Prostate gland (tissue), 2 donors: ENCODE measurements around the gene TESK2. TPM values are rescaled to one million over a fixed set of nuclear protein-coding genes. Genes with fewer than 3 reads are reported as not detected.
A peak's percentile ranks its signal among the peaks of the same experiment; 100 is the strongest.

Source experiments
- DNase-seq: peaks from one replicate; pipeline ENCODE4 v3.0.0-alpha.2; 2019; ENCODE audit warnings: low spot score
- H3K27ac ChIP-seq, 2 donors: fragments of 200-600 bp; sonication (generic); 2 replicates each; pipeline ENCODE4 v1.5.1; 2017 to 2019
- H3K27me3 ChIP-seq: fragments of 200-600 bp; sonication (generic); replicated peaks from 2 replicates; pipeline ENCODE4 v1.5.1; 2019; ENCODE audit not compliant: insufficient read depth
- H3K36me3 ChIP-seq, 2 donors: fragments of 200-600 bp; sonication (generic); 1 replicate in 1 of 2; 2 replicates in 1 of 2; pipeline versions ENCODE4 v1.5.1 to v1.8.1; 2017 to 2019
- H3K4me1 ChIP-seq: fragments of 200-600 bp; sonication (generic); replicated peaks from 2 replicates; pipeline ENCODE4 v1.5.1; 2019
- H3K4me3 ChIP-seq, 2 donors: fragments of 200-600 bp; sonication (generic); 2 replicates each; pipeline ENCODE4 v1.5.1; 2017 to 2019
- H3K9me3 ChIP-seq: fragments of 200-600 bp; sonication (generic); 2 replicates; pipeline ENCODE4 v1.5.1; 2017
- CTCF ChIP-seq, 4 experiments: fragments of 200-600 bp in 2 of 4; fragments of 450-650 bp in 2 of 4; sonication (generic) in 2 of 4; IDR thresholded peaks; 1 replicate in 3 of 4; 2 replicates in 1 of 4; pipeline ENCODE4 v1.5.1; 2016 to 2019; ENCODE audit warnings: antibody characterized with exemption in 4 of 4, mild to moderate bottlenecking in 2 of 4, moderate library complexity in 2 of 4
- POLR2A ChIP-seq: fragments of 450-650 bp; IDR thresholded peaks from one replicate; pipeline ENCODE4 v1.6.1; 2016; ENCODE audit warnings: antibody characterized with exemption, mild to moderate bottlenecking
- POLR2AphosphoS5 ChIP-seq: sonication (generic); formaldehyde crosslinking; IDR thresholded peaks from one replicate; pipeline ENCODE4 v1.6.1; 2017; ENCODE audit warnings: antibody characterized with exemption
- WGBS: methylation state at CpG from one replicate; pipeline ENCODE4 v1.1.5; 2018; 5-methylcytosine and 5-hydroxymethylcytosine counted together
- intact Hi-C: fragments of 100-400 bp; cut with DNase I; formaldehyde crosslinking; loops from one replicate; pipeline ENCODE4 v1.14.2; 2022
- total RNA-seq, 2 donors: library from RNA; depleted of rRNA; stranded (reverse); fragments of >200 nt; gene quantifications; one replicate each; pipeline ENCODE4 v1.1.0, GENCODE V29; 2016

The TESK2 gene
- total RNA-seq, 2 donors from 2014 or later, result 21.4 to 26.4 TPM

DNA sequence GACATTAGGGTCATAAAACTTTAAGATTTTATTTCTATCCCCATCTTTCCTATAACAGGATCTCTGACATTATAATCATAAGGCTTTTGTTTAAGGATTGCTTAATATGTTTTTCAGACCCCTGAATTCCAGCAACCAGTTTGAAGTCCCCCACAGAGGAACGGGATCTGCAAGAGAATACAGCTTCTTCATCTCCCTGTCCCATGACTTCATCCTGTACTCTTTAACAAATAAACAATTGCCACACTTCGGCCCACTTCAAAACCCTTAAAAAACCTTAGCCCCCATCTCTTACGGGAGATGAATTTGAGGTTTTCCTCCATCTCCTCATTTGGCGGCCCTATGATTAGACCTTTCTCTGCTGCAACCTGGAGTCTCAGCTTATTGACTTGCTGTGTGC, 35.8 kb downstream of the TESK2 start:
- Histone ChIP-seq H3K27ac (no peak overlapping the region), H3K27me3 (no peaks in the 10 kb centered on the region), H3K36me3 (no peaks in the 10 kb centered on the region), H3K9me3 (no peaks in the 10 kb centered on the region), H3K4me1 (no peaks in the 10 kb centered on the region), H3K4me3 (no peak overlapping the region)
- intact Hi-C loops, result no loop called here
- 80% methylated on average over 4 of the region's 4 CpGs for WGBS
- no peak for TF ChIP-seq POLR2A
- TF ChIP-seq CTCF (IDR thresholded peaks at IDR 0.05), result no peak
- no peak for TF ChIP-seq POLR2AphosphoS5
- no peak for DNase-seq

GRCh38 chr1:45454464-45454863, 36.5 kb downstream of the TESK2 start:
- DNase-seq, result no peak
- Histone ChIP-seq H3K36me3 (no peaks in the 10 kb centered on the region), H3K9me3 (no peaks in the 10 kb centered on the region), H3K4me3 (no peak overlapping the region), H3K27me3 (no peaks in the 10 kb centered on the region), H3K27ac (no peak overlapping the region), H3K4me1 (no peaks in the 10 kb centered on the region)
- intact Hi-C loops, result no loop called here
- TF ChIP-seq POLR2A (no peak), POLR2AphosphoS5 (no peak), CTCF (IDR thresholded peaks at IDR 0.05) (no peak)
- WGBS, result 97% methylated on average over 4 of the region's 4 CpGs

DNA sequence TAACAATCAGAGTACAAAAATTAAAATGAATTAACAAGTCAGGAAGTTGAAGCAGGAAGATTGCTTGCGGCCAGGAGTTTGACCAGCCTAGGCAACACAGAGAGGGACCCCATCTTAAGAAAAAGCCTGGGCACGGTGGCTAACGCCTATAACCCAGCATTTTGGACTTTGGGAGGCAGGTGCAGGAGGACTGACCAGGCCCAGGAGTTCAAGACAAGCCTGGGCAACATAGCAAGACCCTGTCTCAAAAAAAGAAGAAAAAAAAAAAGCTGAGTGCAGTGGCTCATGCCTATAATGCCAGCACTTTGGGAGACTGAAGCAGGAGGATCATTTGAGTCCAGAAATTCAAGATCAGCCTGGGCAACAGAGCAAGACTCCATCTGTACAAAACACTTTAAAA, 38.5 kb downstream of the TESK2 start:
- H3K27ac ChIP-seq, result no peak overlapping the region
- WGBS, result 86% methylated on average over 3 of the region's 3 CpGs
- H3K36me3 ChIP-seq, result no peaks in the 10 kb centered on the region
- no peaks in the 10 kb centered on the region for H3K4me1 ChIP-seq
- no peaks in the 10 kb centered on the region for H3K9me3 ChIP-seq
- TF ChIP-seq POLR2A, result no peak
- intact Hi-C loops, result no loop called here
- no peak overlapping the region for H3K4me3 ChIP-seq
- no peaks in the 10 kb centered on the region for H3K27me3 ChIP-seq
- DNase-seq, result no peak

- 94% methylated on average over 3 of the region's 3 CpGs for WGBS
- no peak for DNase-seq
These were observed 42.6 kb downstream of the TESK2 start for GRCh38 chr1:45448357-45448756.

GRCh38 chr1:45446950-45447672, 43.9 kb downstream of the TESK2 start:
- TF ChIP-seq CTCF (IDR thresholded peaks at IDR 0.05), result no peak
- TF ChIP-seq POLR2A, result no peak
- no peak for TF ChIP-seq POLR2AphosphoS5
- intact Hi-C loops, result no loop called here
- no peaks in the 10 kb centered on the region for H3K27me3 ChIP-seq

More at GRCh38 chr1:45448357-45448756, 42.6 kb downstream of the TESK2 start:
- H3K27me3 ChIP-seq, result no peaks in the 10 kb centered on the region
- TF ChIP-seq POLR2AphosphoS5, result no peak
- no peak overlapping the region for H3K27ac ChIP-seq
- H3K9me3 ChIP-seq, result no peaks in the 10 kb centered on the region
- H3K4me3 ChIP-seq, result no peak overlapping the region
- peaks cover 4% of the 10 kb centered on the region for H3K4me1 ChIP-seq
- intact Hi-C loops, result no loop called here
- H3K36me3 ChIP-seq, result no peaks in the 10 kb centered on the region

DNA sequence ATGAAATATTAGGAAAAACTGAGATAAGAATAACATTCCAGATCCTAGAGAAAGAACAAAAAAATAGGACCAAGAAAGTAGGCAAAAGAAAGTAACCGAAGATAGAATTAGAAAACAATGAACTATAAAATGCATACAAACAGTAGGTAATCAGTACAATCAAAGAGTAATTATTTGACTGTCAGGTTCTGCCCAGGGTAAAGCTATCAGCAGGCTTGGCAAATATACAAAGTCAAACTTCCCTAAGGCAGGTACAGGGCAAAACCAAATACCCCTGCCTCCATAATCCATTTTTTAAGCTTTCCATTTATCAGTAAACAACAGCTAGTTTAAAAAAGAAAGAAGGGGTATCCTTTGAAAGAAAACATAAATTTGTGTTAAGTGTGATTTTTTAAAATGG, 44.4 kb downstream of the TESK2 start:
- no peaks in the 10 kb centered on the region for H3K27me3 ChIP-seq
- 54% methylated on average over 1 of the region's 1 CpG for WGBS
- no peaks in the 10 kb centered on the region for H3K9me3 ChIP-seq
- no peak for DNase-seq
- H3K36me3 ChIP-seq, result no peaks in the 10 kb centered on the region
- intact Hi-C loops, result no loop called here
- H3K4me1 ChIP-seq, result peaks cover 4% of the 10 kb centered on the region
- H3K27ac ChIP-seq, result peak overlapping the region; percentile 56 to 58
- H3K4me3 ChIP-seq, result no peak overlapping the region
- TF ChIP-seq POLR2A (no peak), POLR2AphosphoS5 (peak; percentile 27)

More at GRCh38 chr1:45446950-45447672, 43.9 kb downstream of the TESK2 start:
- Histone ChIP-seq H3K36me3 (no peaks in the 10 kb centered on the region), H3K4me1 (peaks cover 4% of the 10 kb centered on the region), H3K9me3 (no peaks in the 10 kb centered on the region), H3K4me3 (no peak overlapping the region), H3K27ac (peak overlapping the region; percentile 56 to 58)
- 67% methylated on average over 1 of the region's 1 CpG for WGBS
- no peak for DNase-seq
